Esophagus squamous epithelium (tissue), 4 donors: ENCODE measurements around the gene RNPEPL1.

Experiments used
- POLR2A ChIP-seq, 4 donors: fragments of 450-650 bp; IDR thresholded peaks; one replicate each; pipeline ENCODE4 v1.6.1; 2017; ENCODE audit warnings: antibody characterized with exemption in 4 of 4, mild to moderate bottlenecking in 4 of 4, moderate library complexity in 3 of 4
- TF ChIP-seq, protein P1 (sequence below), 6 experiments: fragments of 450-650 bp in 4 of 6; fragments of 200-600 bp in 2 of 6; sonication (generic) in 2 of 6; IDR thresholded peaks; one replicate each; pipeline ENCODE4 v1.5.1; 2016 to 2019; ENCODE audit warnings: antibody characterized with exemption in 6 of 6, mild to moderate bottlenecking in 4 of 6, moderate library complexity in 4 of 6

DNA sequence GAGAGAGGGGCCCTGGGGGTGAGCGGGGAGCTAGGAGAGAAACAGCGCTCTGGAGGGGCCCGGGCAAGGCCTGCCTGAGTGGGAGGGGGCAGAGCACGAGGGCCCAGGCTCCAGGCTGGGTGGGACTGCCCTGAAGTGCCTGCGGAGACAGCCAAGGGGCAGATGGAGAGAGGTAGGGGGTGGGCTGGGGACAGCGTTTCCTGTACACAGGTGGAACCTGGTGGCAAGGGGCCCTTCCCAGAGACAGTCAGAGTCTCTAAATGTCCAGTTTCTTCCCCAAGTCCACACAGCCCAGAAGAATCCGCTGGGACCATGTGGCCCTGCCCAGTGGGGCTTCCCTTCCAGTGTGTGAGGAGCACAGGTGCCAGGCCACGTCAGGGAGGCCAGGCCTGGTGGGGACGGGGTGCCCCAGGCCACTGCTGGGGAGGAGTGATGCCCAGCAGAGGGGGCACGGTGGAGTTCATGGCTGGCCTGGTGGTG is 55.3 kb downstream of the RNPEPL1 start:
- TF ChIP-seq, protein P1, sequence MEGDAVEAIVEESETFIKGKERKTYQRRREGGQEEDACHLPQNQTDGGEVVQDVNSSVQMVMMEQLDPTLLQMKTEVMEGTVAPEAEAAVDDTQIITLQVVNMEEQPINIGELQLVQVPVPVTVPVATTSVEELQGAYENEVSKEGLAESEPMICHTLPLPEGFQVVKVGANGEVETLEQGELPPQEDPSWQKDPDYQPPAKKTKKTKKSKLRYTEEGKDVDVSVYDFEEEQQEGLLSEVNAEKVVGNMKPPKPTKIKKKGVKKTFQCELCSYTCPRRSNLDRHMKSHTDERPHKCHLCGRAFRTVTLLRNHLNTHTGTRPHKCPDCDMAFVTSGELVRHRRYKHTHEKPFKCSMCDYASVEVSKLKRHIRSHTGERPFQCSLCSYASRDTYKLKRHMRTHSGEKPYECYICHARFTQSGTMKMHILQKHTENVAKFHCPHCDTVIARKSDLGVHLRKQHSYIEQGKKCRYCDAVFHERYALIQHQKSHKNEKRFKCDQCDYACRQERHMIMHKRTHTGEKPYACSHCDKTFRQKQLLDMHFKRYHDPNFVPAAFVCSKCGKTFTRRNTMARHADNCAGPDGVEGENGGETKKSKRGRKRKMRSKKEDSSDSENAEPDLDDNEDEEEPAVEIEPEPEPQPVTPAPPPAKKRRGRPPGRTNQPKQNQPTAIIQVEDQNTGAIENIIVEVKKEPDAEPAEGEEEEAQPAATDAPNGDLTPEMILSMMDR (IDR thresholded peaks at IDR 0.05): no peak
- TF ChIP-seq POLR2A (IDR thresholded peaks at IDR 0.05): no peak
